Tongue (tissue), 2 donors: Measurements from ENCODE around the gene HPN. TPM values are rescaled to one million over a fixed set of nuclear protein-coding genes. Genes with fewer than 3 reads are reported as not detected.
"Not testable (repeated sequence)": the region's sequence is repeated elsewhere in the genome, so short reads cannot be mapped to it uniquely, and the experiment has no call there.

Experiments
- DNase-seq: peaks from one replicate; pipeline ENCODE4 v3.0.0-alpha.2; 2015
- total RNA-seq: library from RNA; depleted of rRNA; stranded (reverse); fragments of >200 nt; gene quantifications from one replicate; pipeline ENCODE4 v1.2.3, GENCODE V29; 2014

The HPN gene
- total RNA-seq, 1 donor from 2014 or later: not detected

- DNase-seq: no peak
Measured at GRCh38 chr19:35084509-35084762, 42.9 kb downstream of the HPN start.

DNA sequence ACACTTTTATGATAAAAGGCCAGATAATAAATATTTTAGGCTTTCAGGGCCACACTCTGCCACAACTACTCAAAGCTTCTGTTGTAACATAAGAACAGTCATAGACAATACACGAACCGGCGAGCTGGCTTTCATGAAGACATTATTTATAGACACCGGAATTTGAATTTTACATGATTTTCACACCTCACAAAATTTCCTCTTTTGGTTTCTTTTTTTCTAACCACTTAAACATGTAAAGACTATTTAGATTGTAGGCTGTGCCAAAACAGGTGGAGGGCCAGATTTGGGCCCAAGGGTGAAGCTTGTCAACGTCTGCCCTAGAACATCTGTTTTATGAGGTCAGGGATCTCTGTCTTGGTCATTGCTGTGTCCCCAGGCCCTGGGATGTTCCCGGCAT, 44.4 kb downstream of the HPN start:
- DNase-seq: no peak

DNA sequence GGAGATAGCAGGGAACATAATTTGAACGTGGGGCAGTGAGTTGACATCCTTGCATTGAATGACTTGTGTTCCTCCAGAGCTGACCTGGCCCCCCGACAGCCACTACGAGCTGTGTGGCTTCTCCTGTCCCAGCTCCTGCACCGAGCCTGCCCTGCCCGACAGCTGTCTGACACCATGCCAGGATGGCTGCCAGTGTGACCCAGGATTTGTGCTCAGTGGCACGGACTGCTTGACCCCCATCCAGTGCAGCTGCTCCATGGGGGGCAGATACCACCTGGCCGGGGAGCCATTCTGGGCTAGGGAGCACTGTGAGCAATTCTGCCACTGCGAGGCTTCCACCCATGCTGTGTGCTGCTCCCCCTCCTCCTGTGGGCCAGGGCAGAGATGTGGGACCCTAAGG, 44.9 kb downstream of the HPN start:
- DNase-seq: peak; percentile 37

- DNase-seq: no peak
Measured at GRCh38 chr19:35087393-35087792, 45.9 kb downstream of the HPN start.

- DNase-seq: peak; percentile 44
Measured at GRCh38 chr19:35088131-35088913, 46.8 kb downstream of the HPN start.

DNA sequence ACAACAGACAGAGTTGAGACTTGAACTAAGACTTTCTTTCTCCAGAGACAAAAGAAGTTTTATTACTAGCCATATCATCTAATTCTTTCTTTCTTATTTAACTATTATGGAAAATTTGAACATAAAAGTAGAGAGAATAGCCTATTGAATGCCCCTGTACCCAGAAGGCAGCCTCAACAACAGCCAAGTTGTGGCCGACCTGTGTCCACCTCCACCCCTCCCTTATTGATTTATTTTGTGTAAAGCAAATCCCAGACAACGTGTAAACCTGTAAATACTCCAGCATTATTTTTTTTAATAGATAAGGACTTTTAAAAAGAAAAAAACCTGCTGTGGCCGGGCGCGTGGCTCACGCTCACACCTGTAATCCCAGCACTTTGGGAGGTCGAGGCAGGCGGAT, 48.0 kb downstream of the HPN start:
- DNase-seq: no peak

DNA sequence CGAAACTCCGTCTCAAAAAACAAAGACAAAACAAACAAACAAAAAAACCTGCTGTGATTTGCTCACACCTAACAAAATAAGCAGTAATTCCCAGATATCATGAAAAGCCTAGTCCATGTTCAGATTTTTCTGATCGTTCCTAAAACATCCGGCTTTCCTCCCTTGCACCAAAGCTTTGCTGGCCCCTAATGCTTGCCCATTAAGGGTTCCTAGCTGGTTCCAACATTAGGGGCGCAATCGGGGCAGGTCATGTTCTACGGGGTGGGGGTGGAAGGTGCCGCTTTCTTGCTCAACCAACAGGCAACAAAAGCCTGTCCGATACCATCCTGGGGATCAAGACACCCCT, 48.6 kb downstream of the HPN start:
- DNase-seq: no peak

DNA sequence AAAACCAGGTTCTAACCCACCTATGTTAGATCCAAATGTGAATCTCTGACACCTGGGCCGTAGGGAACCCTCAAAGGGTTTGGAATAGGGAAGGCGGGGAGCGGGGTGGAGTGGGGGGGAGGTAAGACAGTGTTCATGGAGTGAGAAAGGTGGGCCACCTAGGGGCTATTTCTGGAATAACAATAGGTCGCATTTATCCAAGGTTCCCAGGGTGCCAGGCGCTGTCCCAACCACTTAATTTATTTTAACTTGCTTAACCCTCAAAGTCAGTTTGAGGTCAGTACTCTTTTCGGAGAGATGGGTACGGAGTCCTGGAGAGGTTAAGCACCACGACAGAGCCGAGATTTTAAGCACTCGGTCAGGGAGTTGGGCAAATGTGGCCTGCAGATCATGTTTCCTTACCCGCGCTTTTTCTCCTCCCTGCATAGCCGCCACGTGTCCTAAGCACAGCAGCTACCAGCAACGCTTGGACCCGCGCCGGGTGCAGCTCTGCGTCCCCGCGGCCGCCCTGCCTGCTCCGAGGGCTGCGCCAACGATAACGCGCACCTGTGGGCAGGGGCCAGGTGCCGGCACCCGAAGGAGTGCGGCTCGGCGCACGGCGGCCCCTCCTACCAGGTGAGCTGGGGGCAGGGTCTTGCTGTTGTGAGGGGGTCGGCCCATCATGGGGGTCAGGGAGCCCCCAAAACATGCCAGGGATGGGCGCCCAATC, 49.1 kb downstream of the HPN start:
- peak; percentile 84 for DNase-seq

DNA sequence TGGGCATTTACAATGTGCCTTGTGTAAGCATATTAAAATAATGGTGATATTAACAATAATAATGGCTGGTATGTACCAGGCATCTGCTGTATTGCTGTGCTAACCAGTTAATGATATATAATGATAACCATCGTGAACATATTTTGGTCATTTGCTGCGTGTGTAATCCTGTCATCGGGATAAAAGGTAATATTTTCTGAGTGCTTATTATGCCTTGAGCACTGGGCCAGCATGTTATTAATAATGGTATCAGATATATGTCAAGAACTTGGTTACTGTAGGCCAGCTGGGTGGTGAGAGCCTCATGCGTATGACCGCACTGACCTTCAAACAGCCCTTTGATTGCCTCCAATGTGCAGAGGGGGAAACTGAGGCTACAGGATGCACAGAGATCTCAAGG, 51.9 kb downstream of the HPN start:
- no peak for DNase-seq

DNA sequence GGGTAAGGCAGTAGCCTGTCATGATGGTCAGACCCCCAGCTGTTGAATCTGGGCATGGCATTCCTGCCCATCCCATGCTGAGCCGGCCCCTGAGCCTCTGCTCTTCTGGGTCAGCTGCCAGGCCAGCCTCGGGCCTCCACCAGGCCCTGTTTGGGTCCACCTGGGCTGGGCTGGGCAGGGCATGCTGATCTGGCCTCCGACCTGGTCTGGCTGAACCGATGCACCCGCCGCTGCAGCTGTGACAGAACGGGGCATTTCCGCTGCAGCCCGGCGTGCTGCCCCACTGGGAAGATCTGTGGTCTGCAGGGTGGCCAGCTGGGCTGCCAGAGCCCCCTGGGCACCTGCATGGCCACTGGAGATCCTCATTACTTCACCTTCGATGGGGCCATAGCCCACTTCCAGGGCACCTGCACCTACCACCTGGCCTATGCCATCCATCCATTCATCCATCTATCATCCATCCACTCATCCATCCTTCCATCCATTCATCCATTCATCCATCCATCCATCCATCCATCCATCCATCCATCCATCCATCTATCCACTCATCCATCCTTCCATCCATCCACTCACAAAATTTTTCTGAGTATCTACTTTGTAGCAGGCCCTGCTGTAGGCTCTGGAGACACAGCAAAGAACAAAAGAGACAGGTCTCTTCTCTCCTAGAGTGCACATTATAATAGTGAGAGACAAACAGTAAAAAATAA, 52.6 kb downstream of the HPN start:
- no peak for DNase-seq

- DNase-seq: no peak
Measured at GRCh38 chr19:35094656-35095055, 53.1 kb downstream of the HPN start.

GRCh38 chr19:35095667-35096368, 54.3 kb downstream of the HPN start:
- DNase-seq: no peak

DNA sequence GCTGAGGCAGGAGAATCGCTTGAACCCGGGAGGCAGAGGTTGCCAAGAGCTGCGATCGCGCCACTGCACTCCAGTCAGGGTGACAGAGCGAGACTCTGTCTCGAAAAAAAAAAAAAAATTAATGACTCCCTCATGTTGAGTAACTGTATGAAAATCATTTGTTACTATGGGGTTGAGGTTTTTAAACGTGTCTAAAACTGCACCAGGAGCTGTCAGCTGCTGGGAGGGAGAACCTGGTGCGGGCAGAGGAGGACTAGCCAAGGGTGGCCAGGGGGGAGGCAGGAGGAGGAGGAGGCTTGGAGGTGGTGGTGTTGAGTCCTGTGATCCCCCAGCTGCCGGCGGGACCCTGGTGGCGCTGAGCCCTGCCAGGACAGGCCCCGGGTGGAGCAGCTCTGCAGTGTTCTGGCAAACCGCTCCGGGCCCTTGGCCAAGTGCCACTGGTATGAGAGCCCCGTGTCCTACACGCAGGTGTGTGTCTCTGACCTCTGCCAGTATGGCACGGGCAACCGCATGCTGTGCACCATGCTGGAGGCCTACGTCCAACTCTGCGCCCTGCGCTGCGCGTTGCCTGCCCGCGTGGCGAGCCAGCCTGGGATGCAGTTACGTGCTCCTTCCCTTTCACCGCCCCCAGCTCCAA, 57.0 kb downstream of the HPN start:
- peak; percentile 19 for DNase-seq

DNA sequence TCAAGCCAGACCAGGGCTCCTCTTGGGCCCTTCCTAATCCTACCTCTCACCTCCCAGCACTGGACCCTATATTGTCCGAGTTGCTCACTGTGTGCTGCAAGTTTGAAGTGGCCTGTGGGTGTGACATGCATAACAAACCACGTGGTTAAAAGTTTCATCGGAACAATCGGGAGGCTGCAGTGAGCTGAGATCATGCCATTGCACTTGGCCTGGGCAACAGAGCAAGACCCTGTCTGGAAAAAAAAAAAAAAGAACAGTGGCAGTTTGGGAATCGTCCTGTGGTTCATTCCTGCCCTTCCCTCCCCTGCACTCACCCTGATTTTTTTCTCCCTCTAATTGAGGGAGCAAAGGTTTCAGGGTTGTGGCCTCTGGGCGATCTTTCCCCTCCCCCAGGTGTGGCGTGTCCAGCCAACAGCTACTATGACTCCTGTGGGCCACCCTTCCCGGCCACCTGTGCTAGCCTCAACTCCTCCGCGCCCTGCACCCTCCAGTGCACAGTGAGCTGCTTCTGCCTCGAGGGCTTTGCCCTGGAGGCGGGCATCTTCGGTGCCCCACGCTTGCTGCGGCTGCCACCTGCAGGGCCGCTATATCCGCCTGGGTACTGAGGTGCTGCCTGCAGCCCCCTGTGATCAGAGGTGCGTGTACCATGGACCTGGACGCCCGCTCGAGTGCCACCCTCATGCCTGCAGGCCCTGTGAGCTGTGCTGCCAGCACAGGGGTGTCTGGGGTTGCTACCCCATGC, 57.8 kb downstream of the HPN start:
- DNase-seq: no peak

GRCh38 chr19:35099897-35100275, 58.4 kb downstream of the HPN start:
- DNase-seq: no peak

DNA sequence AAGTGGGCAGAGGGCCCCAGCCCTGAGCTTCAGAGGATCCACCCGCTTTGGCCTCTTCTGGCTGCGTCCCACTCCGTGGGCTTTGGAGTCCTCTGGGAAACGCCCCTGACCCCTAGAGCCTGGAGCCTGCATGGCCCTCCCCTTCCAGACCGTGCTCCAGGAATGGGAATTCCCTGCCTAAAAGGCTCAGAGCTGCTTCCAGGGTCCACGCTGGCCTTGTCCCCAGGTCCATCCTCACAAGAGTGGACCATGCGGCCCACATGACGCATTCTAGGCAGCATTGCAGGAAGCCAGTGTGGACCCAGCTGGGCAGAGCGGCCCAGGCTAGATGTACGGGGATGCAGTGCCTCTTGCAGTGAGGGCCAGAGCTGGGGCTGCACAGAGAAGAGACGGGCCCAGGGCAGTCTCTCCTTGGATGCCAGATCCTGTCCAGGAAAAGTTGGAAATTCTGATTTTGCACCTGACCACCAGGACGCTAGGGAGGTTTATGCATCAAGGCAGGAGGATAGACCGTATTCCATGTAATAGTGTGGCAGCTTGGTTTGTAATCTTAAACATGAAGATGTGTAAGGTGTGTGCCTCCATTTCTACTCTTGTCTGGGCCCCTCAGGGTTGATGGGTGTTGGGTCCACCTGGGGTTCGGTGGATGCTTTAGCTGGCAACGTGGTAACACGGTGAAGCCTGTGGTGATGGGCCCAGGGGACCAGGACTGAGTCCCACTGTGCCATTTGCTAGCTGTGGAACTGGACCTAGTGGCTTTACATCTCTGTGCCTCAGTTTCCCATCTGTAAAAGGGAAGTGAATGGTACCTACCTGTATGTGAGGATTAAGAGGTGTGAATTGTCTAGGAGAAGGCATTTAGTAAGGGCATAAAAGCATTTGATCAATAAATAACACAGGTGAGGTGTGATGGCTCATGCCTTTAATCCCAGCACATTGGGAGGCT, 59.3 kb downstream of the HPN start:
- no peak for DNase-seq

- not testable (repeated sequence) for DNase-seq
Measured at GRCh38 chr19:35101949-35102348, 60.4 kb downstream of the HPN start.

DNA sequence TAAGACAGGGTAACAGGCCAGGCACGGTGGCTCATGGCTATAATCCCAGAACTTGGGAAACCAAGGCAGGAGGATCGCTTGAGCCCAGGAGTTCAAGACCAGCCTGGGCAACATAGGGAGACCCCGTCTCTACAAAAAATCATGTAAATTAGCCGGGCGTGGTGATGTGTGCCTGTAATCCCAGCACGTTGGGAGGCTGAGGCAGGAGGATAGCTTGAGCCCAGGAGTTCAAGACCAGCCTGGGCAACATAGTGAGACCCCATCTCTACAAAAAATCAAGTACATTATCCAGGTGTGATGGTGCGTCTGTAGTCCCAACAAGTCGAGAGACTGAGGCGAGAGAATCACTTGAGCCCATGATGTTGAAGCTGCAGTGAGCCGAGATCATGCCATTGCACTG, 62.1 kb downstream of the HPN start:
- not testable (repeated sequence) for DNase-seq

GRCh38 chr19:35104361-35104760, 62.8 kb downstream of the HPN start:
- DNase-seq: no peak

DNA sequence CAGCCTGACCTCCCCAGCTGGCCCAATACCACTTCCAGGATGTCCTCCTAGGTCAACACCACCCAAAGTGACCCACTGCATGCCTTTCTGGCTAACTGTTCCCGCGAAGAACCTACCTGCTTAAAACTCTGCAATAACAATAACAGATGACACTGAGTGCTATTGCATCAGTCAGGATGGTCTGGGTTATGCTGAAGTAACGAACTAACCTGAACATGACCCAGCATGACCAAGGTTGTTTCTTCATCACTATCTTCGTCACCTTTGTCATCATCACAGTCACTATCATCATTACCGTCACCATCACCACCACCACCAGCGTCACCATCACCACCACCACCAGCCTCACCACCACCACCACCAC, 63.5 kb downstream of the HPN start:
- DNase-seq: no peak
